T-cell (primary cell): ENCODE data around the gene ZRANB1. TPM values are rescaled to one million over a fixed set of nuclear protein-coding genes. Genes with fewer than 3 reads are reported as not detected.

ENCODE experiments used
- ATAC-seq, 4 experiments: fragments of 200-7000 bp in 3 of 4; fragments of 150-1000 bp in 1 of 4; cut with Tn5 transposase; replicated peaks in 1 of 4; 1 replicate in 3 of 4; 2 replicates in 1 of 4; pipeline ENCODE4 v1.10.0; 2021; ENCODE audit warnings: moderate library complexity in 3 of 4, mild to moderate bottlenecking in 2 of 4, moderate number of reproducible peaks in 1 of 4
- CTCF ChIA-PET, 2 donors: fragments of 300-600 bp; sonication (Branson Sonifier 250); formaldehyde crosslinking; loops; one replicate each; lab custom pipeline; 2022; ENCODE audit warnings: antibody characterized with exemption in 2 of 2; lab: Charles Lee
- POLR2A ChIA-PET, 2 donors: fragments of 300-600 bp; sonication (Branson Sonifier 250); formaldehyde crosslinking; loops; one replicate each; lab custom pipeline; 2022; ENCODE audit warnings: antibody characterized with exemption in 2 of 2; lab: Charles Lee
- DNase-seq, 35 experiments: peaks; one replicate each; pipeline versions ENCODE4 v3.0.0 to v3.0.0-alpha.2; 2013 to 2023
- H3K27ac ChIP-seq: one replicate; pipeline ENCODE4 v1.5.1; 2013; ENCODE audit warnings: low read length
- H3K27me3 ChIP-seq, 2 experiments: replicated peaks in 1 of 2; 1 replicate in 1 of 2; 2 replicates in 1 of 2; pipeline versions ENCODE4 v1.6.1 to v1.7.0; 2013; ENCODE audit warnings: low read length in 1 of 2, mixed read lengths in 1 of 2; ENCODE audit not compliant: control insufficient read depth in 2 of 2, insufficient read depth in 2 of 2; ENCODE audit errors: extremely low read depth in 1 of 2
- H3K36me3 ChIP-seq, 2 donors: 1 replicate in 1 of 2; 2 replicates in 1 of 2; pipeline versions ENCODE4 v1.6.1 to v1.7.0; 2013; ENCODE audit warnings: low read length in 1 of 2; ENCODE audit not compliant: control insufficient read depth in 2 of 2, insufficient read depth in 1 of 2; ENCODE audit errors: extremely low read depth in 1 of 2
- H3K4me1 ChIP-seq, 2 experiments: 1 replicate in 1 of 2; 2 replicates in 1 of 2; pipeline versions ENCODE4 v1.6.1 to v1.7.0; 2013; ENCODE audit warnings: low read length in 2 of 2, mixed read lengths in 1 of 2; ENCODE audit not compliant: insufficient read depth in 2 of 2, control insufficient read depth in 1 of 2; ENCODE audit errors: extremely low read depth in 1 of 2
- H3K4me3 ChIP-seq, 2 donors: 1 replicate in 1 of 2; 2 replicates in 1 of 2; pipeline versions ENCODE4 v1.5.1 to v1.7.0; 2013; ENCODE audit warnings: mild to moderate bottlenecking in 2 of 2, low read length in 1 of 2, moderate library complexity in 1 of 2; ENCODE audit not compliant: control insufficient read depth in 1 of 2; ENCODE audit errors: extremely low read depth in 1 of 2
- H3K9me3 ChIP-seq: 2 replicates; pipeline ENCODE4 v1.7.0; 2013
- H3K27ac Mint-ChIP-seq, 2 donors: one replicate each; pipeline ENCODE4 v1.8.0; 2020 to 2021; ENCODE audit warnings: mild to moderate bottlenecking in 2 of 2, mixed read lengths in 2 of 2
- H3K27me3 Mint-ChIP-seq, 2 donors: one replicate each; pipeline ENCODE4 v1.8.0; 2021 to 2022; ENCODE audit warnings: mixed read lengths in 2 of 2
- H3K36me3 Mint-ChIP-seq: one replicate; pipeline ENCODE4 v1.8.0; 2021; ENCODE audit warnings: mixed read lengths
- H3K4me1 Mint-ChIP-seq, 3 donors: one replicate each; pipeline ENCODE4 v1.8.0; 2020 to 2022; ENCODE audit warnings: mixed read lengths in 3 of 3, mild to moderate bottlenecking in 1 of 3
- H3K4me3 Mint-ChIP-seq, 3 donors: one replicate each; pipeline ENCODE4 v1.8.0; 2020 to 2022; ENCODE audit warnings: mild to moderate bottlenecking in 3 of 3, mixed read lengths in 3 of 3, moderate library complexity in 3 of 3
- H3K9me3 Mint-ChIP-seq, 3 donors: one replicate each; pipeline ENCODE4 v1.8.0; 2020 to 2022; ENCODE audit warnings: mixed read lengths in 3 of 3
- WGBS: methylation state at CpG from one replicate; pipeline ENCODE4 v1.1.5; 2013; ENCODE audit warnings: missing lambda C conversion rate; ENCODE audit not compliant: insufficient coverage; 5-methylcytosine and 5-hydroxymethylcytosine counted together
- total RNA-seq, 35 experiments: library from RNA in 6 of 35; stranded (reverse) in 6 of 35; fragments of 120-200 nt in 1 of 35; gene quantifications; one replicate each; pipeline versions ENCODE4 v1.2.1 to v1.2.4 and lab custom pipeline; 2013 to 2026

The ZRANB1 gene
- total RNA-seq, 5 donors from 2014 or later (not counting 1 experiment from before 2014, with no cell fraction given) = 18.5 to 21.4 (median 19.1) TPM

GRCh38 chr10:125006921-125007426 is 65.1 kb downstream of the ZRANB1 start:
- no peaks in the 10 kb centered on the region for H3K9me3 Mint-ChIP-seq
- Histone ChIP-seq H3K36me3 (no peaks in the 10 kb centered on the region), H3K9me3 (no peaks in the 10 kb centered on the region), H3K4me1 (no peaks in the 10 kb centered on the region), H3K4me3 (no peak overlapping the region), H3K27ac (no peak overlapping the region), H3K27me3 (peaks cover 0 to 28% of the 10 kb centered on the region in 2 experiments)
- POLR2A ChIA-PET = no interaction called here
- H3K4me1 Mint-ChIP-seq = no peaks in the 10 kb centered on the region
- no peak overlapping the region for H3K4me3 Mint-ChIP-seq
- no peak for ATAC-seq
- H3K27ac Mint-ChIP-seq = no peak overlapping the region
- WGBS = 83% methylated on average over 19 of the region's 19 CpGs
- H3K27me3 Mint-ChIP-seq = no peaks in the 10 kb centered on the region
- CTCF ChIA-PET = no interaction called here
- DNase-seq = no peak
- H3K36me3 Mint-ChIP-seq = no peaks in the 10 kb centered on the region

GRCh38 chr10:125007436-125007835 is 65.5 kb downstream of the ZRANB1 start:
- Mint-ChIP-seq H3K4me1 (no peaks in the 10 kb centered on the region), H3K27me3 (no peaks in the 10 kb centered on the region), H3K4me3 (no peak overlapping the region), H3K36me3 (no peaks in the 10 kb centered on the region), H3K27ac (no peak overlapping the region), H3K9me3 (no peaks in the 10 kb centered on the region)
- H3K27me3 ChIP-seq = peaks cover 0 to 24% of the 10 kb centered on the region in 2 experiments
- no peak overlapping the region for H3K4me3 ChIP-seq
- H3K4me1 ChIP-seq = no peaks in the 10 kb centered on the region
- no peak for DNase-seq
- H3K9me3 ChIP-seq = no peaks in the 10 kb centered on the region
- H3K36me3 ChIP-seq = no peaks in the 10 kb centered on the region
- CTCF ChIA-PET = interaction anchor here in 1 of 2 donors (0.6 kb wide), 1 partner anchor 625 kb away, joined by 4 read pairs; no protein-coding TSS in a partner anchor
- no peak for ATAC-seq
- no peak overlapping the region for H3K27ac ChIP-seq
- 85% methylated on average over 5 of the region's 6 CpGs for WGBS
- POLR2A ChIA-PET = no interaction called here

GRCh38 chr10:125008689-125009638 is 67.0 kb downstream of the ZRANB1 start:
- CTCF ChIA-PET = no interaction called here
- H3K36me3 Mint-ChIP-seq = no peaks in the 10 kb centered on the region

GRCh38 chr10:125009661-125010161 is 67.8 kb downstream of the ZRANB1 start:
- Mint-ChIP-seq H3K27ac (no peak overlapping the region), H3K36me3 (no peaks in the 10 kb centered on the region), H3K9me3 (no peaks in the 10 kb centered on the region), H3K27me3 (peaks cover 0 to 4% of the 10 kb centered on the region in 2 donors), H3K4me1 (no peaks in the 10 kb centered on the region), H3K4me3 (no peak overlapping the region)
- H3K36me3 ChIP-seq = no peaks in the 10 kb centered on the region
- H3K4me3 ChIP-seq = no peak overlapping the region
- DNase-seq (no peak), ATAC-seq (no peak)
- peaks cover 0 to 37% of the 10 kb centered on the region in 2 experiments for H3K27me3 ChIP-seq
- 86% methylated on average over 13 of the region's 15 CpGs for WGBS
- no peaks in the 10 kb centered on the region for H3K9me3 ChIP-seq
- no peak overlapping the region for H3K27ac ChIP-seq
- H3K4me1 ChIP-seq = peaks cover 0 to 4% of the 10 kb centered on the region in 2 experiments
- ChIA-PET POLR2A (no interaction called here), CTCF (interaction anchor here in 1 of 2 donors (0.6 kb wide), 1 partner anchor 24 kb away, joined by 4 read pairs; no protein-coding TSS in a partner anchor)

More at GRCh38 chr10:125008689-125009638, 67.0 kb downstream of the ZRANB1 start:
- Histone ChIP-seq H3K36me3 (no peaks in the 10 kb centered on the region), H3K4me3 (no peak overlapping the region), H3K27ac (no peak overlapping the region), H3K4me1 (no peaks in the 10 kb centered on the region), H3K9me3 (no peaks in the 10 kb centered on the region), H3K27me3 (peaks cover 0 to 31% of the 10 kb centered on the region in 2 experiments)
- WGBS = 90% methylated on average over 7 of the region's 22 CpGs
- POLR2A ChIA-PET = no interaction called here
- Mint-ChIP-seq H3K27me3 (peaks cover 0 to 3% of the 10 kb centered on the region in 2 donors), H3K4me1 (no peaks in the 10 kb centered on the region), H3K4me3 (no peak overlapping the region), H3K27ac (no peak overlapping the region), H3K9me3 (no peaks in the 10 kb centered on the region)
- no peak for ATAC-seq
- no peak for DNase-seq

- no peak overlapping the region for H3K27ac Mint-ChIP-seq
- peaks cover 0 to 3% (median under 1%) of the 10 kb centered on the region in 3 donors for H3K4me1 Mint-ChIP-seq
- Histone ChIP-seq H3K9me3 (no peaks in the 10 kb centered on the region), H3K4me1 (peaks cover 0 to 11% of the 10 kb centered on the region in 2 experiments), H3K4me3 (no peak overlapping the region), H3K36me3 (no peaks in the 10 kb centered on the region), H3K27ac (no peak overlapping the region), H3K27me3 (peaks cover 0 to 37% of the 10 kb centered on the region in 2 experiments)
- ATAC-seq (no peak), DNase-seq (no peak)
- no peaks in the 10 kb centered on the region for H3K36me3 Mint-ChIP-seq
- H3K27me3 Mint-ChIP-seq = peaks cover 0 to 4% of the 10 kb centered on the region in 2 donors
- H3K4me3 Mint-ChIP-seq = no peak overlapping the region
- WGBS = 77% methylated on average over 3 of the region's 5 CpGs
- H3K9me3 Mint-ChIP-seq = no peaks in the 10 kb centered on the region
- ChIA-PET CTCF (interaction anchor here in 1 of 2 donors (0.6 kb wide), 1 partner anchor 24 kb away, joined by 4 read pairs; no protein-coding TSS in a partner anchor), POLR2A (no interaction called here)
Observed at GRCh38 chr10:125010362-125010761, 68.4 kb downstream of the ZRANB1 start.

GRCh38 chr10:125011171-125011925 is 69.4 kb downstream of the ZRANB1 start:
- no peak overlapping the region for H3K4me3 Mint-ChIP-seq
- whole genome bisulfite sequencing = 84% methylated on average over 14 of the region's 16 CpGs
- H3K27ac Mint-ChIP-seq = no peak overlapping the region
- ATAC-seq = no peak
- Histone ChIP-seq H3K4me1 (peaks cover 0 to 16% of the 10 kb centered on the region in 2 experiments), H3K36me3 (no peaks in the 10 kb centered on the region), H3K27me3 (peaks cover 0 to 44% of the 10 kb centered on the region in 2 experiments), H3K9me3 (no peaks in the 10 kb centered on the region), H3K27ac (no peak overlapping the region), H3K4me3 (no peak overlapping the region)
- H3K9me3 Mint-ChIP-seq = no peaks in the 10 kb centered on the region
- H3K4me1 Mint-ChIP-seq = peaks cover 0 to 5% (median 3%) of the 10 kb centered on the region in 3 donors
- no peak for DNase-seq
- POLR2A ChIA-PET = no interaction called here
- H3K36me3 Mint-ChIP-seq = no peaks in the 10 kb centered on the region
- CTCF ChIA-PET = interaction anchor here in 1 of 2 donors (0.6 kb wide), 1 partner anchor 514 kb away, joined by 4 read pairs; no protein-coding TSS in a partner anchor
- peaks cover 0 to 7% of the 10 kb centered on the region in 2 donors for H3K27me3 Mint-ChIP-seq
